Measurements from ENCODE around the gene RDM1. TPM values are rescaled to one million over a fixed set of nuclear protein-coding genes. Genes with fewer than 3 reads are reported as not detected.
"Not testable (repeated sequence)": the region's sequence is repeated elsewhere in the genome, so short reads cannot be mapped to it uniquely, and the experiment has no call there.

Gene RDM1, protein sequence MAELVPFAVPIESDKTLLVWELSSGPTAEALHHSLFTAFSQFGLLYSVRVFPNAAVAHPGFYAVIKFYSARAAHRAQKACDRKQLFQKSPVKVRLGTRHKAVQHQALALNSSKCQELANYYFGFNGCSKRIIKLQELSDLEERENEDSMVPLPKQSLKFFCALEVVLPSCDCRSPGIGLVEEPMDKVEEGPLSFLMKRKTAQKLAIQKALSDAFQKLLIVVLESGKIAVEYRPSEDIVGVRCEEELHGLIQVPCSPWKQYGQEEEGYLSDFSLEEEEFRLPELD
- 6.1 and 6.3 TPM in 2 replicates for total RNA-seq

DNA sequence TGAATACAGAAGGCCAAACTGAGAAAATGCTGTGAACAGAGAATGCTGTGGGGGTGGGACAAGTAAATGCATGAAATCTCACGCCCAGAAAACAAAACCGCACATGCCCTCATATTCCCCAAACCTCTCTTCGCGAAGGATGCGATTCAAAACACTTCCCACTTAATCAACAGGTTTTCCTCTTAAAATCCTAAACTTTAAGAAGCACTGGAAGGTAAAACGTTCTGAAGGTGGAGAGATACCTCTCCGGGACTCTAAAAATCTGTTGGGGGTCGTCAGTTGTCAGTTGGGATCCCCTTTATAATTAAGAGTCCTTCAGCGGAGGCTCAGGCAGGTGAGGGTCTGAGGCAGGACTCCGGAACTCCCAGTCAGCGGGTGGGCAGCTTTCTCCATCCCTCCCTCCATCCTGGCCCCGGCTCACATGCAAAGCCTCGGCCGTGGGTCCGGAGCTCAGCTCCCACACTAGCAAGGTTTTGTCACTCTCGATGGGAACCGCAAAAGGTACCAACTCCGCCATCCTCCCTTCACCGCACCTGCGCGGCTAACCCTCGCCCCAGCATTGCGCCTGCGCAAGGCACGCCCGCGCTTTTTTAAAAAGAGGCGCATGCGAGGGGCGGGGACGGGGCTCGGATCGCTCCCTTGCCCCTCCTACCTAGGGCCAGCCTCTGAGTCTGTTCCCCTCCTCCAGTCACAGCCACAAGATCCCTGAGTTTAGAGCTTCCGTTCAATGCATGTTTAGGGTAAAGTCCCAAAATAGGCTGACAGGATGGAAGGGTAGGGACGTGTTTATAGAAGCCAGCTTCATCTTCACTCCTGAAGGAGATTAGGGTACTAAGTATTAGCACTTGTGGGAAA is at the start of gene RDM1:
Gene RDM1 (minus strand): TSS at position 563 of the 855 bp plus-strand sequence. CDS start 46 bp downstream, at position 517.
- intact Hi-C loops (cut with micrococcal nuclease): loop anchor here (1.0 to 2.0 kb wide), 4 partner anchors 40 to 121 kb away; partner anchors contain the start of genes CCL5 and TAF15

DNA sequence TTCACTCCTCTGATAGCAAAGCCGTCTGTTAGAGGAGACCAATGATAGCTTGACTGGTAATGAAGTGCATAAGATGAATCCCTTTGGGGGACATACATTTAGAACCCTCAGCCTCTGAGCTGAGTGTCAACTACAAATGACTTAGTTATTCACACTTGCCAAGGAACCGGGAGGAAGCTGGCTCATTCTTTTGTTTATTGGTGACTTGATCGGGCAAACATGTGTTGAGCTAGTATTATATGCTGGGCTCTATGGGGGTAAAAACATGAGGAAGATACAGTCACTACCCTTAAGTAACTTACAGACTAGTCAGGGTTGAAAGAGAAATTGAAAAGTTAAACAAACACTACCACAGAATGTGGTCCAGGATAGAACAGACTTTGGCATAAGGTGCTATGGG is 47.8 kb upstream of the RDM1 start:
- intact Hi-C loops (cut with micrococcal nuclease): no loop called here

DNA sequence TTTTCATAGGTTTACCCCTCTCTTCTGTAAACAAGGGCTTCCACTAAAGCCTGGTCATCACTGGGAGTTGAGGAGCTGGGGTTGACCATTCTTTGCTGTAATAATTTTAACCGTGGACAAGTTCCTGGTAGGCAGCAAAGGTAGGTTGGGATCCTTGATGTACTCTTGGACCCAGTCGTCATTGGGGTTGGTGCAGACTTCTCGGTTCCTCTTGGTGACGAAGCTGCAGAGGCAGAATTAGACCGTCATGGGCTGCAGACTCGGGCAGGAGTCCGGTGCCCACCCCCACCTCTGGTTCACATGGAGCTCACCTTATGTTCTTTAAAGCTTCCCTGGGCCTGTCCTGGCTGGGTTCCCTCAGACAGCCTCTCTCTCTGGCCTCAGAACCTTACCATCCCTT is 46.9 kb upstream of the RDM1 start:
- intact Hi-C loops (cut with micrococcal nuclease): no loop called here

DNA sequence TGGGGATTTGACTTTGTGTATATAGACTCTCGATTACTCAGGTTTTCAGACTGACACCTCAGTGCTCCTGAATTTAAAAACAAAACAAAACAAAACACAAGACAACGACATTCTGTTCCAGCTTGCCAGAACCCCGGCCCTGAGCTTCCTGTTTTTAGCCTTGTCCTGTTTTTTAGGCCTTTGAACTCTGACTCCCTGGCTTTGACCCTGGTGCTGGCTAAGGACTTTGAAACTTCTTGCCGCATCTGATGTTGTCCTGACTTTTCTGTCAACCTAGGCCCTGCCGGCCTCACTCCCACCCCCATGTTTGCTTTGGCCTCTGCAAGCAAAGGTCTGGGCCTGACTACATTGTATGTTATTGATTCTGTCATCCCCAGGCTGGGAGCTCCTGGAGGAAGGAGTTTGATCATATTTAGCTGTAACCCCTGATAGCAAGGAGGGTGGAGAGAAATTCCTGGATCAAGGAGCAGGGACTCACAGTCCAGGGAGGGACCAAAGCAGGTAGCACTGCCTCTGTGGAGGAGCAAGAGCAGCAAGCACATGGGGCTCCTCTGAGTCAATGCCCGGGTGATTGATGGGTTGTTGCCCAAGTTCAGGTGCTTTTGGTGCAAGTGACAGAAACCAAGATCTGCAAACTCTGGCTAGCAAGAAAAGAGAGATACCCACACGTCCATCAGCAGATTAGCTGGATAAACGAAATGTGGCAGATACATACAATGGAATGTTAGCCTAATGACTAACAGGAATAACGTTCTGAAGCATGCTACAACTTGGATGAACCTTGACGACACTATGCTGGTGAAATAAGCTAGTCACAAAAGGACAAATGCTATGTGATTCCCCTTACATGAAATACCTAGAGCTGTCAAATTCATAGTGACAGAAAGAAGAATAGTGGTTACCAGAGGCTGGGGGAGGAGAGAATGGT is 43.0 kb upstream of the RDM1 start:
- intact Hi-C loops (cut with micrococcal nuclease): no loop called here

DNA sequence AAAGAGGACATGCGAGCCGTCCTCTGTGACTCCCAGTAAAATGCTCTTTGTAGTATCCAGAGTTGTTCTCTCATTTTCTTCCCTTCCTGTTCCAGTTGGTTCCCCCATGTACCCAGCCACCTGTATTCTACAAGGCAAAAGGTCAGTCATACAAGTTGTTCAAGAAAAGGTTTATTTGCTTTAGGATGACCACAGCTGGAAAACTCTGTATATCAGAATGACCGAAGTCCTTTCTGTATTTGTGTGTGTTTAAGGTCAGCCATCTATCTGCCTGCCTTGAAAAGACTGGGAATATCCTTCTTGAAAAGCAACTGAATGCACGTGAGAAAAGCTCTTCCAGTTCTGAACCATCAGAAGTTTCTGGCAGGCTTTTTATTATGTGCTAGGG is 42.4 kb upstream of the RDM1 start:
- intact Hi-C loops (cut with micrococcal nuclease): no loop called here

DNA sequence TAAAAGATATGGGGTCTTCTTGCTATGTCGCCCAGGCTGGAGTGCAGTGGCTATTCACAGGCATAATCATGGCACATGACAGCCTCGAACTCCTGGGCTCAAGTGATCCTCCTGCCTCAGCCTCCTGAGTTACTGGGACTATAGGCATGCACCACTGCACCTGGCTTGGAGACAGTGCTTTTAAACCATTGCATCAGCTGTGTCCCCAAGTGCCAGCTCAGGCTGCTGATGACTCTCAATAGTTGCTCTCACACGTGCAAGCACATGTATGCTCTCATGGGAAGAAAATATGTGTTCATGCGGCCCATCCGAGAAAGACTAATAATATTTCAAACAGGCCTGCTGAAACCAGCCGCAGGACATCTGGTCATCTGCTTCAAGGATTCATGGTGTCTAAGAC is 42.0 kb upstream of the RDM1 start:
- intact Hi-C loops (cut with micrococcal nuclease): no loop called here

DNA sequence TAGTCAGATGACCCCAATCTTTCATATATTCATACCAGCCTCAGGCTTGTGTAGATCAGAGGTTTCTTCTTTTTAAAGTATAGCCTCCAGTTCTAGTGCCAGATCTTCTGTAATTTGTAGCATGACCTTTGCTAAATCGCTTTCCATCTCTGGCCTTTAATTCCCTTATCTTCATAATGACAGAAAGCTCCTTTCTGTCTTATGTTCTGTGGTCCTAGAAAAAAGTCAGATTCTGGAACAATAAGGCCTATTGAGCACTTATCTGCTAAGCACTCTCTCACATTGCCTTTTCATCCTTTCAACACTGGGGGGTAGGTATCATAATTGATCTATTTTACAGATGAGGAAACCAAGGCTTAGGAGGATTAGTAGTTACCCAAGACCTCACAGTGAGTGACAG is 41.5 kb upstream of the RDM1 start:
- intact Hi-C loops (cut with micrococcal nuclease): no loop called here

DNA sequence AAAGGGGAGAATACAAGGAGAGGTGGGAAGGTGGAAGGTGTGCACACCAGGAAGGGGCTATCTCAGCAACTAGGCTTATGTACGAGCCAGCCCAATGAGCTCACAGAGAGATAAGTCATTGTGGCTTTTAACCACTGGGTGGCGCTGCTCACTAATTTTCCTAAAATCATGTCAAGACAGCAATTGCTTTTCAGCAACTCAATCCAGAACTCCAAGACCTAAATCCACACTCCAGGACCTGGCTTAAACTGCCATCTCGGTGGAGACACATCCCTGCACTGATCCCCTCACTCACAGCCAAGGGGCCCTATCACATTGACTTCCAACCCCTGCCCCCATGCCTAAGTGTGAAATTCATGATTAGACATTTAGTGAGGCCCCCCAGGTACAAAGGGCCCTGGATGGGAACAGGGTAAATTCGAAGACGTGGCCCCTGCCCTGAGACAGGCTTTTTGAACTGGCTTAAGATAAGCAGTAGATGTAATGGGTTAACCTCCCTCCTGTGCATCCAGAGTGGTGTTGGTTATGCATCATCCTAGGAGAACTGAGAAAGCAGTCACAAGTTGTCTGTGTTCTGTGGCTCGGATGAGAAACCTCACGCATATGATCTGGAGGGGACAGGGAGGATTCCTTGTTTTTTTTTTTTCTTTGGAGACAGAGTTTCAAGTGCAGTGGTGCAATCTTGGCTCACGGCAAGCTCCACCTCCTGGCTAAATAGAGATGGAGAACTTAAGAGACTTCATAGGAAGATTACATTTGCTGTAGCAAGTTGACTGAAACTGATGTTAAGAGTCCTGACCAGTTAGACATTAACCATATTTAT is 39.2 kb upstream of the RDM1 start:
- intact Hi-C loops (cut with micrococcal nuclease): loop anchor here (1.0 to 2.0 kb wide), 4 partner anchors 103 to 514 kb away; no protein-coding TSS in a partner anchor

DNA sequence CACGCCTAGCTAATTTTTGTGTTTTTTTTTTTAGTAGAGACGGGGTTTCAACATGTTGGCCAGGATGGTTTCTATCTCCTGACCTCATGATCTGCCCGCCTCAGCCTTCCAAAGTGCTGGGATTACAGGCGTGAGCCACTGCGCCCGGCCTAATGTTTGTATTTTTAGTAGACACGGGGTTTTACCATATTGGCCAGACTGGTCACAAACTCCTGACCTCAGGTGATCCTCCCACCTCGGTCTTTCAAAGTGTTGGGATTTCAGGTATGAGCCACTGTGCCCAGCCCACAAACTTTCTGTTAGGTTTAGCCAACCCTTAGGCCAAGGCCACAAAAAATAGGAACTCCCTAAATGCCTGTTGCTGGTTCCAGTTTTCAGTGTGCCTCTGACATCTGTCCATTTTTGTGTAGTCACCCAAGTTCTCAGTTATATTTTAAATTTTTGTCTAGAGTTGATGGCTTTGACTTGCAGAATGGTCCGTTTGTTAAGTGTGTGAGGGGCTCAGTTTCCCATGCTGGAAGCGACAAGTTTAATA is 38.0 kb upstream of the RDM1 start:
- intact Hi-C loops (cut with micrococcal nuclease): loop anchor here (1.0 to 2.0 kb wide), 4 partner anchors 104 to 515 kb away; no protein-coding TSS in a partner anchor

DNA sequence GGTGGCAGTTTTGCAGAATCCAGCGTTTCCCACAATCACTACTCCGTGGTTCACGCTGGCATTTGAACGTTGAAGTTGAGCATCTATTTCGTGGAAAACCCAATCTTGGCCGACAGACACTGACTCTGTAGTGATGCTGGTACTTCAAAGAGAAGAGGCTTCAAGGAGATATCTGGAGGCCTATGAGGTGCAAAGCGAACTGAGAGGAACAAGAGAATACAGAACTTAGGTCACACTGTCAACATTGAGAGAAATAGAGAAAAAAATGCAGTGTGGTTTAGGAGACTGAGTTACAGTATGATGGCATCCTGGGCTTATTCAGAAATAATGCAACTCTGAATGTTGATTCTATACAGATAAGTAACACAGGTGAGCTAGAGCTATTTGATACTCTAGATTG is 34.7 kb upstream of the RDM1 start:
- intact Hi-C loops (cut with micrococcal nuclease): no loop called here

DNA sequence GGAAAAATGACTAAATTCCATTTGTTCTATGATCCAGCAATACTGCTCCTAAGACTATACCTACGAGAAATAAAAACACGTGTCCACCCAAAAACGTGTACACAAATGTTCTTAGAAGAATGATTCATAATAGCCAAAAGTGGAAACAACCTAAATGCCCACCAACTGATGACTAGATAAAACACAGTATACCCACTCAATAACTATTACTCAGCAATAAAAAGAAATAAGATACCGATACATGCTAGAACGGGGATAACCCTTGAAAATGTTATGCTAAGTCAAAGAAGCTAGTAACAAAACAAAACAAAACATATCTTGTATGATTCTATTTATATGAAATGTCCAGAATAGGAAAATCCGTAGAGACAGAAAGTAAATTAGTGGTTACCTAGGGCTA is 33.1 kb upstream of the RDM1 start:
- intact Hi-C loops (cut with micrococcal nuclease): no loop called here

DNA sequence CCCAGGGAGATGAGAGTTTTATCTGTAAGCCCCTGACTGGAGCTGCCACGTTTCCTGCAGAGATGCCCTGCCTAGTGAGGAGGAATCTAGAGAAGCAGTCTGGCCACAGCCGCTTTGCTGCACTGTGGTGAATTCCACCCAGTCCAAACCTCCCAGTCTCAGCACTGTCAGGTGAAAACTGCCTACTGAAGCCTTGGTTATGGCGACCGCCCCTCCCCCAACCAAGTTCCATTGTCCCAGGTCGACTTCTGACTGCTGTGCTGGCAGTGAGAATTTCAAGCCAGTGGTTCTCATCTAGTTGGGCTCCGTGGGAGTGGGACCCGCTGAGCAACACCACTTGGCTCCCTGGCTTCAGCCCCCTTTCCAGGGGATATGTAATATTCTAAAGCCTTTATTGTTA is 23.1 kb upstream of the RDM1 start:
- intact Hi-C loops (cut with micrococcal nuclease): no loop called here

DNA sequence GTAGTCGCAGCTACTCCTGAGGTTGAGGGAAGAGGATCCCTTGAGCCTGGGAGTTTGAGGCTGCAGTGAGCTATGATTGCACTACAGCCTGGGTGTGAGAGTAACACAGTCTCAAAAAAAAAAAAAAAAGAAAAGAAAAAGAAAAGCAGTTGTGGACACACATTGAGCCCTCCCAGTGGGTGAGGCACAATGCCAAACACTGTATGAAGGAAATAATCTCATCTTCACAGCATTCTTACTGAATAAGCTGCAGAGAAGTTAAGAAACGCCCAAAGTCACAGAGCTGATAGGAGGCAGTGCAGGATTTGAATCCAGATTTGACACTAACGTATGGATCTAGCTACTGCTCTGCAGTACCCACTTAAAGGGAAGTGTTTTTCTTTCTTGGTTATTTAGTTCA is 18.8 kb upstream of the RDM1 start:
- intact Hi-C loops (cut with micrococcal nuclease): no loop called here

DNA sequence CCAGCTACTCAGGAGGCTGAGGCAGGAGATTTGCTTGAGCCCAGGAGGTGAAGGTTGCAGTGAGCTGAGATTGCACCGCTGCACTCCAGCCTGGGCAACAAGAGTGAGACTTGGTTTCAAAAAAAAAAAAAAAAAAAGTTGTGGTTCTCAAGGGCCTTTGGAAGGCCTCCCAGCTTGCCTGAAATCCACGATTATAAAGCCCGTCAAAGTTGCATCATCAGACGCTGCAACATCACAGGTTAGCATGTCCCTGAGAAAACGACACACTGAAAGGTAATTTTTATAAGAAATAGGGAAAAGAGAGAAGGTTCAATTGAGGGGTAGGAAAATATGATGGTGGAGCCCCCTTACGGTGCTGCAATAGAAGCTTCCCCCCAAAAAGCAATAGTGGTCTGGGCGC is 17.5 kb upstream of the RDM1 start:
- intact Hi-C loops (cut with micrococcal nuclease): no loop called here

DNA sequence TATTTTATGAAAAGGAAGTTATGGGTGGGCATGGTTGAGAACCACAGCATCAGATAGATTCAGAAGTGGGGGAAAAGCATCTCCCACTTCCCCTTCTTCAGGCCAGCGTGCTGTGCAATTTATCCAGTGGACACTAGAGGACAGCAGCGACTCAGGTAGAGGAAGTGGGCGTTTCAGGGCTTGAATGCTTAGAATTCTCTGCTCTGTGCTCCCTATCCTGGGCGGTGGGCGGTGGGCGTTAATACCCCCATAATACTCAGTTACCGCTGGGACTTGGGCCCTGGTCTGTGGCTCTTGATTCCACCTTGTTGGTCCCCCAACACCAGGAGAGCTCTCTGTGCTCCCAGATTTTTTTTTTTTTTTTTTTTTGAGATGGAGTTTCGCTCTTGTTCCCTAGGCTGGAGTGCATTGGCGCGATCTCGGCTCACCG is 16.6 kb upstream of the RDM1 start:
- intact Hi-C loops (cut with micrococcal nuclease): loop anchor here (1.0 kb wide), 1 partner anchor 98 kb away; no protein-coding TSS in a partner anchor

DNA sequence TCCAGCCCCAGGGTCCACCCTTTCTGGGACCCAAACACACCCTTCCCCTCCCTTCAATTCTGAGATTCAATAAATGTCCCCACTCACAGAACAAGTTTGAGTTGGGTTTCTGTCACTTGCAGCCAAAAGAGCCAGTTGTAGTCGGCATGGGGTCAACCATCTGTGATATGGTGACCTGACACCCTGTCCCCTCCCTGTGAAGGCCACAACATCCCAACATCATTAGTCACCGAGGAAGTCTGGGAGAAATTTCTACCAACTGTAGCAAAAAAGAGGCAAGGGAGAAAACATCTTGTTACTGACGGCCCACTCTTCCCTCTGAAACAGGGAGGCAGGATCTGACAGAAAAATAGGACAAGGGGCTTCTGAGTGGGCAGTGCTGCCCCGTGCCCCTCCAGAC is 13.6 kb upstream of the RDM1 start:
- intact Hi-C loops (cut with micrococcal nuclease): no loop called here

DNA sequence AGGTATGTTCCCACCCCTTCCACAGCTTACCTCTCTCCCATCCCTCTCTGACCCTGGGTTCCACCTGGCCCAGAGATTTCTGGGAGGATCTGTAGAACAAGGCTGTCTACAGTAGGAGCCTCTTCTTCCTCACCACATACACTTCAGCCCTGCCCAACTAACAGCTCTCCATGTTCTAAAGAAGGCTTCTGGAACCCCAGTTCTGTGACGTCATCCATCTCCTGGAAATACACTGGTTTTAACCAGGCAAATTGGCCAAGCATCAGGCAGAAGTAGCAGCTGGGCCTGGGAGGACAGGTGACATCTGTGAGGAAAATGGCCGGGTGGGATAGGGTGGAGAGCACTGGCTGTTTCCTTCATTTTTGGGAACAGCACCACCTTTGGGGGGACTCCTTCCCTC is 13.0 kb upstream of the RDM1 start, which contains the start of gene LYZL6:
Gene LYZL6 (minus strand): TSS at position 177 of the 400 bp plus-strand sequence. CDS start 4,357 bp downstream, outside the sequence.
- intact Hi-C loops (cut with micrococcal nuclease): no loop called here

DNA sequence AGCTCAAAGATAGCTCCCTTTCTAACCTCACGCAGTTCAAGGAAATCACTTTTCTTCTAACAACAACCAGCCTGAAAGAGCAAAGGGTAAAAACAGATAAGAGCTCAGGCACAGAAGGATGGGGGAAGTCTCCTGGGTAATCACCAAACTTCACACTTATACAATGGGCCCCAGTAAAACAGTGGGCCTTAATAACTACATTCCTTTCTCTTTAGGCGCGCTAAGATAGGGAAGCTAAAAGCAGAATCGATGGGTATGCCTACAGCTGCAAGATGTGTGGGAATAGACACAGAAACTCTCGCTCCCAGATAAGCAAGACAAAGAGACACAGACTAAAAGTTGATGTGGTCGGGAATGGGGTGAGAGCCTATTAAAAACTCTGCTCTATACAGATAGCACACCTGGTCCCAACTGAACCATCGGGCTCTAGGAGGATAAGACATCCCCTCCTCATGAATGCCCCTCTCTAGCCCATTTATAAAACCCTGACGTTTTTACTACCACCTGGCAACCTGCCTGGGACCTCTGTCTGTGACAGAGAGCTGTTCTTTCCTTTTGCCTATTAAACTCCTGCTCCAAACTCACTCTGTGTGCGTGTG is 12.1 kb upstream of the RDM1 start:
- intact Hi-C loops (cut with micrococcal nuclease): no loop called here

DNA sequence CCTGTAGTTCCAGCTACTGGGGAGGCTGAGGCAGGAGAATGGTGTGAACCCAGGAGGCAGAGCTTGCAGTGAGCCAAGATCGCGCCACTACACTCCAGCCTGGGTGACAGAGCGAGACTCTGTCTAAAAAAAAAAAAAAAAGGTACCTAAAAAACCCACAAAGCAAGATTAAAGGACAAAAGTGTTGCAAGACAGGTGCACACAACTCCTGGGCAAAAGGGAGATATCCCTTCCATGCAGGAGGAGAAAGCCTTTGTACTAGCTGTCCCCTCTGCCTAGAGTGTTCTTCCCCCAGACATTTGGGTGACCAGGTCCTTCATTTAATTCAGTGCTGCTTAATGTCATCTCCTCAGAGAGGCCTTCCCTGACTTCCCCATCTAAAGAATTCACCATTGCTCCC is 7.9 kb upstream of the RDM1 start:
- intact Hi-C loops (cut with micrococcal nuclease): not testable (repeated sequence)

DNA sequence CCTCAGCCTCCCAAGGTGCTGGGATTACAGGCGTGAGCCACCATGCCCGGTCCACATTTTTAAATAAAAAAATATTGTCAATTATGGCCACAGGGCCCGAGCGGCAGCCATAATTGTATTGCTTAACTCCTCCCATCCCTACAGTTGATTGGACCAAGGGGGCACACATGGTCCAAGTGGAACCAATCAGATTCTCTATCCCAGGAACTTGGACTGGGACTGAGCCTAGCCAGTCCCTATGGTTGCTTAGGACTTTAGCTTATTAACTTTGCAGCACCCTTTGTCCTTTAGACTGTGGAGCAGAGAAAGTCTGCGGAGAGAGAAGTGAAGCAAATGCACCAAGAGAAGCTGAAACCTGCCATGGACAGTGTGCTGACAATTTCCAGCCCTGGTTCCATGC is 5.5 kb upstream of the RDM1 start:
- intact Hi-C loops (cut with micrococcal nuclease): no loop called here
